Measurements from ENCODE around the gene ERBB2. TPM values are rescaled to one million over a fixed set of nuclear protein-coding genes. Genes with fewer than 3 reads are reported as not detected.
A peak's percentile ranks its signal among the peaks of the same experiment; 100 is the strongest.

Gene ERBB2
- total RNA-seq, 4 donors from 2014 or later: 11.8 to 98.8 (median 44.6) TPM

GRCh38 chr17:39683295-39683939 lies 16.4 kb upstream of the ERBB2 start:
- intact Hi-C loops (cut with DNase I; ENCODE audit: low total_unique reads): loop anchor here (10.0 kb wide), 1 partner anchor 49 kb away; the partner anchor contains the start of gene STARD3
- H3K4me1 ChIP-seq: peaks cover 0 to under 1% of the 10 kb centered on the region in 2 donors
- no peak overlapping the region for H3K27ac ChIP-seq
- TF ChIP-seq POLR2A (IDR thresholded peaks at IDR 0.05) (no peak), CTCF (IDR thresholded peaks at IDR 0.05) (no peak)
- no peaks in the 10 kb centered on the region for H3K36me3 ChIP-seq
- no peak overlapping the region for H3K4me3 ChIP-seq
- H3K27me3 ChIP-seq: no peaks in the 10 kb centered on the region
- no peaks in the 10 kb centered on the region for H3K9me3 ChIP-seq
- DNase-seq: no peak

- Histone ChIP-seq H3K36me3 (no peaks in the 10 kb centered on the region), H3K4me1 (peaks cover 0 to 6% of the 10 kb centered on the region in 2 donors), H3K27me3 (no peaks in the 10 kb centered on the region), H3K27ac (no peak overlapping the region), H3K9me3 (no peaks in the 10 kb centered on the region), H3K4me3 (no peak overlapping the region)
- intact Hi-C loops (cut with DNase I; ENCODE audit: low total_unique reads): loop anchor here (10.0 kb wide), 1 partner anchor 50 kb away; the partner anchor contains the start of gene STARD3
- TF ChIP-seq CTCF (IDR thresholded peaks at IDR 0.05) (no peak), POLR2A (IDR thresholded peaks at IDR 0.05) (no peak)
- DNase-seq: no peak
These were observed 15.3 kb upstream of the ERBB2 start for GRCh38 chr17:39684369-39685192.

GRCh38 chr17:39687101-39687545 lies 12.7 kb upstream of the ERBB2 start:
- no peaks in the 10 kb centered on the region for H3K36me3 ChIP-seq
- H3K4me1 ChIP-seq: peaks cover 0 to 6% of the 10 kb centered on the region in 2 donors
- no peaks in the 10 kb centered on the region for H3K27me3 ChIP-seq
- TF ChIP-seq POLR2A (IDR thresholded peaks at IDR 0.05): no peak
- no peak for TF ChIP-seq CTCF (IDR thresholded peaks at IDR 0.05)
- H3K9me3 ChIP-seq: no peaks in the 10 kb centered on the region
- intact Hi-C loops (cut with DNase I; ENCODE audit: low total_unique reads): loop anchor here (10.0 kb wide), 1 partner anchor 52 kb away; the partner anchor contains the start of gene STARD3
- H3K27ac ChIP-seq: peak overlapping the region in 1 of 2 donors; percentile 86
- DNase-seq: no peak
- H3K4me3 ChIP-seq: peak overlapping the region; percentile 59 to 64

GRCh38 chr17:39687546-39688474 lies 12.1 kb upstream of the ERBB2 start, which contains the start of gene PGAP3:
Gene PGAP3, minus strand, starts transcription at chr17:39688057. Its CDS starts 43 bp downstream, at chr17:39688014.
- intact Hi-C loops (cut with DNase I; ENCODE audit: low total_unique reads): loop anchor here (10.0 kb wide), 1 partner anchor 53 kb away; the partner anchor contains the start of gene STARD3
- no peaks in the 10 kb centered on the region for H3K9me3 ChIP-seq

More at GRCh38 chr17:39687546-39688474, 12.1 kb upstream of the ERBB2 start, which contains the start of gene PGAP3:
- Histone ChIP-seq H3K36me3 (no peaks in the 10 kb centered on the region), H3K4me1 (peaks cover 0 to 6% of the 10 kb centered on the region in 2 donors), H3K4me3 (peak within 1 kb of the TSS; percentile 59 to 64), H3K27me3 (no peaks in the 10 kb centered on the region), H3K27ac (peak within 1 kb of the TSS; percentile 85 to 86)
- peak; percentile 81 to 90 for DNase-seq
- TF ChIP-seq CTCF (IDR thresholded peaks at IDR 0.05): peak in 1 of 4 experiments; percentile 20
- TF ChIP-seq POLR2A (IDR thresholded peaks at IDR 0.05): peak in 1 of 2 donors; percentile 49
